Measurements from ENCODE around the gene C2CD3.

- TF ChIP-seq CTCF (IDR thresholded peaks at IDR 0.05 in 2 of 3, conservative IDR thresholded peaks at IDR 0.05 in 1 of 3; ENCODE audit: control insufficient read depth in 2 of 3, extremely low read depth in 1 of 3, insufficient read depth in 1 of 3, low read depth in 3 of 3, low read length in 3 of 3) (no peak), MTA2 (IDR thresholded peaks at IDR 0.05; ENCODE audit: low read depth) (no peak), YY1 (IDR thresholded peaks at IDR 0.05; ENCODE audit: low read depth, low read length) (no peak), EP300 (IDR thresholded peaks at IDR 0.05; ENCODE audit: borderline replicate concordance in 1 of 2, control insufficient read depth in 1 of 2, low read depth in 2 of 2, low read length in 2 of 2) (no peak), ZNF274 (IDR thresholded peaks at IDR 0.05; ENCODE audit: insufficient read depth, insufficient read length) (no peak), STAT3 (IDR thresholded peaks at IDR 0.05; ENCODE audit: low read depth, low read length) (no peak), MAX (IDR thresholded peaks at IDR 0.05; ENCODE audit: low read depth, low read length) (no peak), ETV6 (conservative IDR thresholded peaks at IDR 0.05 in 1 of 2, IDR thresholded peaks at IDR 0.05 in 1 of 2; ENCODE audit: borderline replicate concordance in 1 of 2, low read depth in 1 of 2) (no peak), EZH2 (IDR thresholded peaks at IDR 0.05; ENCODE audit: borderline replicate concordance, control insufficient read depth, low read depth, low read length) (no peak), RCOR1 (conservative IDR thresholded peaks at IDR 0.05; ENCODE audit: low read depth, low read length) (no peak)
Observed at GRCh38 chr11:73977856-73978519, 192.8 kb downstream of the C2CD3 start.
